Measurements from ENCODE around the gene LGR6.

DNA sequence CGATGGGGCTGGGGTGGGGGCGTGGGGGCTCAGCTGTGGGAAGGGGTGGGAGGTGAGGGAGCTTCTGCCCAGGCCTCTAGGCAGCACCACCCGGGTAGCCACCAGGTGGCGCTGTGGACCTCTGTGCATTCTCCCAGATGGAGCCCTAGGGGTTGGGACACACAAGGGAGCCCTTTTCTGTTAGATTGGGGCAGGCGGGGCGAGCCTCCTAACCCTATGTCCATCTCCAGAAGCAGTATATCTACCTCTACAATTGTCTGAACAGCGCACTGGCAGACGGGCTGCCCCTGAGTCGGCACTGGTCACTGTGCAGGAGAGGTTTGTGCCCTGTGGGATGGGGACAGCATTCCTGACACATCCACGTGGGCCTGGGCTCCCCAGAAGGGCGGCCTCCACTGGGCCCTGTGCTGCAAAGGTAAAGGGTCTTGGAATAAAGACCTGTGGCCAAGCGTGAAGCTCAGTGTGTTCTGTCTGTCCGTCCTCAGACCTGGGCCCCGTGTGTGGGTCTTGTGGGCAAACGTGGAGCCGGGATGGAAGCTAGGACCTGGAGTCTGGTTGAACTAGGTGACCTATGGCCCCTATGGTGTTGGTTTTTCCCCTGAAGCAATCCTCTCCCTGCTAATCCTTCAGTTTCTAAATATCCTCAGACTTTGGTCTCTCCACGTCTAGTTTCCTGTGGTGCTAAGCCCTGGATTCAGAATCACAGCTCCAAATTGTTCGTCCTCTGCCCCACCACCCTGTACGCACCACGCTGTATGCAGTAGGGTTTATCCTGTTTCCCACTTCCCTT lies 4.4 kb upstream of the LGR6 start:
- TF ChIP-seq, protein P1, sequence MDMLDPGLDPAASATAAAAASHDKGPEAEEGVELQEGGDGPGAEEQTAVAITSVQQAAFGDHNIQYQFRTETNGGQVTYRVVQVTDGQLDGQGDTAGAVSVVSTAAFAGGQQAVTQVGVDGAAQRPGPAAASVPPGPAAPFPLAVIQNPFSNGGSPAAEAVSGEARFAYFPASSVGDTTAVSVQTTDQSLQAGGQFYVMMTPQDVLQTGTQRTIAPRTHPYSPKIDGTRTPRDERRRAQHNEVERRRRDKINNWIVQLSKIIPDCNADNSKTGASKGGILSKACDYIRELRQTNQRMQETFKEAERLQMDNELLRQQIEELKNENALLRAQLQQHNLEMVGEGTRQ (IDR thresholded peaks at IDR 0.05; ENCODE audit: low read length), result no peak
- TF ChIP-seq CHD2 (IDR thresholded peaks at IDR 0.05; ENCODE audit: low read length), result no peak
- TF ChIP-seq, protein P2, sequence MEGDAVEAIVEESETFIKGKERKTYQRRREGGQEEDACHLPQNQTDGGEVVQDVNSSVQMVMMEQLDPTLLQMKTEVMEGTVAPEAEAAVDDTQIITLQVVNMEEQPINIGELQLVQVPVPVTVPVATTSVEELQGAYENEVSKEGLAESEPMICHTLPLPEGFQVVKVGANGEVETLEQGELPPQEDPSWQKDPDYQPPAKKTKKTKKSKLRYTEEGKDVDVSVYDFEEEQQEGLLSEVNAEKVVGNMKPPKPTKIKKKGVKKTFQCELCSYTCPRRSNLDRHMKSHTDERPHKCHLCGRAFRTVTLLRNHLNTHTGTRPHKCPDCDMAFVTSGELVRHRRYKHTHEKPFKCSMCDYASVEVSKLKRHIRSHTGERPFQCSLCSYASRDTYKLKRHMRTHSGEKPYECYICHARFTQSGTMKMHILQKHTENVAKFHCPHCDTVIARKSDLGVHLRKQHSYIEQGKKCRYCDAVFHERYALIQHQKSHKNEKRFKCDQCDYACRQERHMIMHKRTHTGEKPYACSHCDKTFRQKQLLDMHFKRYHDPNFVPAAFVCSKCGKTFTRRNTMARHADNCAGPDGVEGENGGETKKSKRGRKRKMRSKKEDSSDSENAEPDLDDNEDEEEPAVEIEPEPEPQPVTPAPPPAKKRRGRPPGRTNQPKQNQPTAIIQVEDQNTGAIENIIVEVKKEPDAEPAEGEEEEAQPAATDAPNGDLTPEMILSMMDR (IDR thresholded peaks at IDR 0.05; ENCODE audit: control extremely low read depth in 1 of 3, insufficient read depth in 1 of 3, low read depth in 1 of 3, low read length in 3 of 3), result peak; percentile 65 to 84 (median 80)
- TF ChIP-seq EGR1 (IDR thresholded peaks at IDR 0.05; ENCODE audit: borderline replicate concordance, low read depth, low read length), result no peak
- no peak for TF ChIP-seq YY1 (IDR thresholded peaks at IDR 0.05; ENCODE audit: low read depth, low read length)
- no peak for TF ChIP-seq KDM1A (IDR thresholded peaks at IDR 0.05; ENCODE audit: borderline replicate concordance, low read length)
- TF ChIP-seq SP2 (IDR thresholded peaks at IDR 0.05; ENCODE audit: low read length), result no peak
- no peak for TF ChIP-seq EP300 (IDR thresholded peaks at IDR 0.05; ENCODE audit: borderline replicate concordance in 1 of 2, low read depth in 2 of 2, low read length in 2 of 2)
- TF ChIP-seq TCF12 (IDR thresholded peaks at IDR 0.05; ENCODE audit: low read depth, low read length), result no peak
- TF ChIP-seq HDAC2 (IDR thresholded peaks at IDR 0.05; ENCODE audit: borderline replicate concordance in 1 of 2, low read depth in 2 of 2, low read length in 2 of 2), result no peak
